Urinary bladder (tissue), 2 donors: Measurements from ENCODE around the gene EML2. TPM values are rescaled to one million over a fixed set of nuclear protein-coding genes. Genes with fewer than 3 reads are reported as not detected.

Experiments
- polyA plus RNA-seq: library from polyadenylated mRNA; stranded (reverse); fragments of 200-250 nt; gene quantifications from one replicate; pipeline ENCODE4 v1.2.3, GENCODE V29; 2013
- small RNA-seq: library from RNA; depleted of rRNA; stranded (forward); fragments of <200 nt; gene quantifications from one replicate; pipeline ENCODE3, GENCODE V24; 2014
- total RNA-seq: library from RNA; depleted of rRNA; stranded (reverse); fragments of >200 nt; gene quantifications from one replicate; pipeline ENCODE4 v1.2.3, GENCODE V29; 2014
- donor health status: healthy.

The EML2 gene
- total and polyA plus RNA-seq, 2 donors, result 16.9 to 41.2 TPM

Small RNAs within 50 kb of the gene (small RNA-seq; reads per million reads assigned to genes)
- gene MIR642A (not detected), gene RN7SL836P (not detected)

Other genes starting within 250 kb of the EML2 start
- 7.7 TPM for gene PPP1R13L, start 234.3 kb downstream of the EML2 start, total RNA-seq
- 28.1 TPM for gene PPP1R13L, start 234.3 kb downstream of the EML2 start, polyA plus RNA-seq
- gene POLR1G, start 232.8 kb downstream of the EML2 start, total RNA-seq, result 1.8 TPM
- gene POLR1G, start 232.8 kb downstream of the EML2 start, polyA plus RNA-seq, result 5.0 TPM
- gene ERCC1, start 215.5 kb downstream of the EML2 start, total RNA-seq, result 64.0 TPM
- 50.3 TPM for gene ERCC1, start 215.5 kb downstream of the EML2 start, polyA plus RNA-seq
- gene FOSB, start 171.4 kb downstream of the EML2 start, total RNA-seq, result 10.4 TPM
- gene FOSB, start 171.4 kb downstream of the EML2 start, polyA plus RNA-seq, result 128 TPM
- 6.0 TPM for gene RTN2, start 142.3 kb downstream of the EML2 start, total RNA-seq
- gene RTN2, start 142.3 kb downstream of the EML2 start, polyA plus RNA-seq, result 34.9 TPM
- 0.53 TPM for gene PPM1N, start 141.0 kb downstream of the EML2 start, total RNA-seq
- gene PPM1N, start 141.0 kb downstream of the EML2 start, polyA plus RNA-seq, result 5.3 TPM
- gene VASP, start 131.9 kb downstream of the EML2 start, total RNA-seq, result 42.6 TPM
- 174 TPM for gene VASP, start 131.9 kb downstream of the EML2 start, polyA plus RNA-seq
- 3.4 TPM for gene OPA3, start 54.6 kb downstream of the EML2 start, total RNA-seq
- 10.2 TPM for gene OPA3, start 54.6 kb downstream of the EML2 start, polyA plus RNA-seq
- gene GPR4, start 37.2 kb downstream of the EML2 start, total RNA-seq, result 0.32 TPM
- 3.7 TPM for gene GPR4, start 37.2 kb downstream of the EML2 start, polyA plus RNA-seq
- gene GIPR, start 28.8 kb upstream of the EML2 start, total RNA-seq, result 0.26 TPM
- 0.70 TPM for gene GIPR, start 28.8 kb upstream of the EML2 start, polyA plus RNA-seq
- 177 TPM for gene SNRPD2, start 52.6 kb upstream of the EML2 start, total RNA-seq
- gene SNRPD2, start 52.6 kb upstream of the EML2 start, polyA plus RNA-seq, result 340 TPM
- 2.4 TPM for gene QPCTL, start 53.3 kb upstream of the EML2 start, total RNA-seq
- gene QPCTL, start 53.3 kb upstream of the EML2 start, polyA plus RNA-seq, result 7.0 TPM
- 4.3 TPM for gene FBXO46, start 91.5 kb upstream of the EML2 start, total RNA-seq
- gene FBXO46, start 91.5 kb upstream of the EML2 start, polyA plus RNA-seq, result 11.0 TPM
- not detected for gene MEIOSIN, start 94.0 kb upstream of the EML2 start, total RNA-seq
- not detected for gene MEIOSIN, start 94.0 kb upstream of the EML2 start, polyA plus RNA-seq
- gene SIX5, start 129.9 kb upstream of the EML2 start, total RNA-seq, result 10.4 TPM
- gene SIX5, start 129.9 kb upstream of the EML2 start, polyA plus RNA-seq, result 51.1 TPM
- gene DMPK, start 143.1 kb upstream of the EML2 start, total RNA-seq, result 49.4 TPM
- 223 TPM for gene DMPK, start 143.1 kb upstream of the EML2 start, polyA plus RNA-seq
- gene DMWD, start 153.4 kb upstream of the EML2 start, total RNA-seq, result 24.7 TPM
- gene DMWD, start 153.4 kb upstream of the EML2 start, polyA plus RNA-seq, result 43.7 TPM
- not detected for gene RSPH6A, start 175.9 kb upstream of the EML2 start, total RNA-seq
- not detected for gene RSPH6A, start 175.9 kb upstream of the EML2 start, polyA plus RNA-seq
- 22.5 TPM for gene SYMPK, start 223.8 kb upstream of the EML2 start, total RNA-seq
- 38.9 TPM for gene SYMPK, start 223.8 kb upstream of the EML2 start, polyA plus RNA-seq
- not detected for gene FOXA3, start 224.9 kb upstream of the EML2 start, total RNA-seq
- gene FOXA3, start 224.9 kb upstream of the EML2 start, polyA plus RNA-seq, result 0.11 TPM
- 18.2 TPM for gene IRF2BP1, start 246.7 kb upstream of the EML2 start, total RNA-seq
- gene IRF2BP1, start 246.7 kb upstream of the EML2 start, polyA plus RNA-seq, result 30.2 TPM